Thyroid gland (tissue), 4 donors: ENCODE results near the gene EBLN1.

Experiments
- CTCF ChIP-seq, 6 experiments: fragments of 200-600 bp in 3 of 6; fragments of 450-650 bp in 3 of 6; sonication (generic) in 3 of 6; IDR thresholded peaks; one replicate each; pipeline ENCODE4 v1.5.1; 2016 to 2019; ENCODE audit warnings: antibody characterized with exemption in 6 of 6, mild to moderate bottlenecking in 2 of 6, inconsistent platforms in 1 of 6, moderate library complexity in 1 of 6
- POLR2A ChIP-seq, 2 donors: fragments of 450-650 bp; IDR thresholded peaks; one replicate each; pipeline ENCODE4 v1.6.1; 2017; ENCODE audit warnings: antibody characterized with exemption in 2 of 2, mild to moderate bottlenecking in 2 of 2, moderate library complexity in 1 of 2

GRCh38 chr10:22243321-22243720 is 25.5 kb upstream of the EBLN1 start:
- no peak for TF ChIP-seq CTCF (IDR thresholded peaks at IDR 0.05)
- no peak for TF ChIP-seq POLR2A (IDR thresholded peaks at IDR 0.05)
